NCI-H146 (cell line): ENCODE results near the gene SNX8.

Source experiments
- DNase-seq: peaks from one replicate; lab custom pipeline; 2025; lab: John Stamatoyannopoulos, UW

Gene SNX8

GRCh38 chr7:2261611-2262010 is 52.6 kb downstream of the SNX8 start:
- DNase-seq = no peak

GRCh38 chr7:2260820-2261219 is 53.4 kb downstream of the SNX8 start:
- peak; percentile 70 for DNase-seq

- no peak for DNase-seq
Observed at GRCh38 chr7:2259480-2259879, 54.8 kb downstream of the SNX8 start.

GRCh38 chr7:2258661-2259365 is 55.4 kb downstream of the SNX8 start:
- DNase-seq = no peak

- no peak for DNase-seq
Observed at GRCh38 chr7:2257651-2258050, 56.6 kb downstream of the SNX8 start.

GRCh38 chr7:2257046-2257551 is 57.1 kb downstream of the SNX8 start:
- no peak for DNase-seq

GRCh38 chr7:2256306-2257045 is 57.8 kb downstream of the SNX8 start:
- DNase-seq = no peak

- DNase-seq = no peak
Observed at GRCh38 chr7:2255145-2256139, 58.8 kb downstream of the SNX8 start.

- DNase-seq = no peak
Observed at GRCh38 chr7:2254429-2255144, 59.7 kb downstream of the SNX8 start.

- no peak for DNase-seq
Observed at GRCh38 chr7:2253525-2254244, 60.6 kb downstream of the SNX8 start.

- no peak for DNase-seq
Observed at GRCh38 chr7:2253021-2253420, 61.2 kb downstream of the SNX8 start.

GRCh38 chr7:2251841-2252771 is 62.1 kb downstream of the SNX8 start:
- no peak for DNase-seq

GRCh38 chr7:2251381-2251780 is 62.9 kb downstream of the SNX8 start:
- no peak for DNase-seq

- no peak for DNase-seq
Observed at GRCh38 chr7:2249744-2250323, 64.4 kb downstream of the SNX8 start.

- no peak for DNase-seq
Observed at GRCh38 chr7:2248984-2249694, 65.1 kb downstream of the SNX8 start.

- DNase-seq = no peak
Observed at GRCh38 chr7:2247141-2247995, 66.9 kb downstream of the SNX8 start.

GRCh38 chr7:2245883-2246675 is 68.2 kb downstream of the SNX8 start:
- no peak for DNase-seq
